Mucosa of rectum (tissue), 2 donors: ENCODE data around the gene UBR4.

ENCODE experiments used
- H3K27ac ChIP-seq, 2 donors: one replicate each; pipeline ENCODE4 v1.7.0; 2013; ENCODE audit warnings: inconsistent platforms in 2 of 2, low read depth in 2 of 2, low read length in 2 of 2
- H3K27me3 ChIP-seq, 2 donors: one replicate each; pipeline ENCODE4 v1.7.0; 2013; ENCODE audit warnings: low read length in 2 of 2; ENCODE audit not compliant: control insufficient read depth in 2 of 2, insufficient read depth in 2 of 2
- H3K36me3 ChIP-seq, 2 donors: one replicate each; pipeline ENCODE4 v1.7.0; 2013; ENCODE audit warnings: low read length in 2 of 2; ENCODE audit not compliant: control insufficient read depth in 2 of 2, insufficient read depth in 2 of 2
- H3K4me1 ChIP-seq, 2 donors: one replicate each; pipeline ENCODE4 v1.7.0; 2013; ENCODE audit warnings: low read length in 2 of 2, mild to moderate bottlenecking in 1 of 2; ENCODE audit not compliant: control insufficient read depth in 2 of 2, insufficient read depth in 2 of 2
- H3K4me3 ChIP-seq, 2 donors: one replicate each; pipeline ENCODE4 v1.7.0; 2013; ENCODE audit warnings: low read length in 2 of 2
- H3K9ac ChIP-seq, 2 donors: one replicate each; pipeline ENCODE4 v1.7.0; 2013; ENCODE audit warnings: low read length in 2 of 2, low read depth in 1 of 2, mild to moderate bottlenecking in 1 of 2
- H3K9me3 ChIP-seq, 2 donors: one replicate each; pipeline ENCODE4 v1.7.0; 2013; ENCODE audit warnings: low read length in 2 of 2; ENCODE audit not compliant: control insufficient read depth in 2 of 2
- donor health status: healthy.
- donor health status: Normal muscosa, but diverticular disease.

Gene UBR4

DNA sequence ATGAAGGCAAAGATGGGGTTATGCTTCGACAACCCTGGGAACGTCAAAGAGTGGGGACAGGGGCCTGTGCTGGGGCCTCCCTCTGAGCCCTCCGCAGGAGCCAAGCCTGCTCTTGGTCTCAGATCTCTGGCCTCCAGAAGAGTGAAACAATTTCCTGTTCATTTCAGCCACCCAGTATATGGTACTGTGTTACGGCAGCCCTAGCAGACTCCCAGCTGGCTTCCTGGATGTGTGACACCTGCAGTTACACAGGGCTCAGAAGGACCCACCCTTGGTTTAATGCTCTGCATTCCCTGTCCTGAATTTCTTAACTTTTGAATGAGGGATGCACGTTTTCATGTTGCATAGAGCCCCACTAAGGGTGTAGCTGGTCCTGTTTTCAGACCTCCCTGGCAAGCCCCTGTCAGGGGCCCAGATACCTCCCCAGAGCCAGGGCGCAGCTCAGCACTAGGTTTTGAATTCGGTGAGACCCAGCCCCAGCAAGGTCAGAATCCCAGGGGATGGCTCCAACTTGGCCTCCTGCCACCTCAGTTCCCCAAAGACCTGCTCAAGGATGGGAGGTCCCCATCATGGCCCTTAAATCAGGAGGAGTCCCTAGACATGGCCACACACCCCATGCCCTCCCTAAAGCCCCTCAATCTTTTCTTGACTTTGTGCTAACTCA lies 174.6 kb downstream of the UBR4 start:
- H3K9ac ChIP-seq: no peak overlapping the region

GRCh38 chr1:19034721-19035120 lies 175.3 kb downstream of the UBR4 start:
- no peak overlapping the region for H3K9ac ChIP-seq
- peaks cover 0 to 4% of the 10 kb centered on the region in 2 donors for H3K4me1 ChIP-seq
- H3K4me3 ChIP-seq: no peak overlapping the region
- H3K27ac ChIP-seq: no peak overlapping the region
- H3K36me3 ChIP-seq: no peaks in the 10 kb centered on the region
- no peaks in the 10 kb centered on the region for H3K9me3 ChIP-seq
- no peaks in the 10 kb centered on the region for H3K27me3 ChIP-seq

More for the DNA sequence above, 174.6 kb downstream of the UBR4 start:
- no peaks in the 10 kb centered on the region for H3K9me3 ChIP-seq
- H3K4me3 ChIP-seq: no peak overlapping the region
- peaks cover 0 to 4% of the 10 kb centered on the region in 2 donors for H3K4me1 ChIP-seq
- H3K27ac ChIP-seq: no peak overlapping the region
- no peaks in the 10 kb centered on the region for H3K27me3 ChIP-seq
- no peaks in the 10 kb centered on the region for H3K36me3 ChIP-seq

- Histone ChIP-seq H3K9me3 (no peaks in the 10 kb centered on the region), H3K36me3 (no peaks in the 10 kb centered on the region), H3K4me3 (no peak overlapping the region), H3K4me1 (peaks cover 0 to 4% of the 10 kb centered on the region in 2 donors), H3K9ac (no peak overlapping the region), H3K27me3 (peaks cover 0 to 1% of the 10 kb centered on the region in 2 donors), H3K27ac (no peak overlapping the region)
Observed at GRCh38 chr1:19033926-19034680, 176.0 kb downstream of the UBR4 start.

DNA sequence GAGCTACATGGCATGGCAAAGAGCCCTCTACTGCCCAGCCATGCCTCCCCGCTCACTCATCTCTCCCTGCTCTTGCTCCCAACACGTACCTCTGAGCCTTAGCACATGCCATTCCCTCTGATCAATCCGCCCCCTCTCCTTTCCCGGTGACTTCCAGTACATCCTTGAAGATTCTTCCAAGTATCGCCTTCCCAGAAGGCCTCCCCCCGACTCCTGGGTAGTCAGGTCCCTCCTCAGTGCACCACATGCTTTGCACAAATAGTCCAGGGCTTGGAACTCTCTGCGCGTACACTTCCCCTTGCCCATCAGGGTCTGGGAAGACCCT lies 176.6 kb downstream of the UBR4 start:
- peaks cover 0 to 4% of the 10 kb centered on the region in 2 donors for H3K4me1 ChIP-seq
- H3K27ac ChIP-seq: no peak overlapping the region
- H3K27me3 ChIP-seq: peaks cover 0 to 4% of the 10 kb centered on the region in 2 donors
- H3K4me3 ChIP-seq: no peak overlapping the region
- H3K9ac ChIP-seq: no peak overlapping the region
- H3K36me3 ChIP-seq: no peaks in the 10 kb centered on the region
- no peaks in the 10 kb centered on the region for H3K9me3 ChIP-seq

DNA sequence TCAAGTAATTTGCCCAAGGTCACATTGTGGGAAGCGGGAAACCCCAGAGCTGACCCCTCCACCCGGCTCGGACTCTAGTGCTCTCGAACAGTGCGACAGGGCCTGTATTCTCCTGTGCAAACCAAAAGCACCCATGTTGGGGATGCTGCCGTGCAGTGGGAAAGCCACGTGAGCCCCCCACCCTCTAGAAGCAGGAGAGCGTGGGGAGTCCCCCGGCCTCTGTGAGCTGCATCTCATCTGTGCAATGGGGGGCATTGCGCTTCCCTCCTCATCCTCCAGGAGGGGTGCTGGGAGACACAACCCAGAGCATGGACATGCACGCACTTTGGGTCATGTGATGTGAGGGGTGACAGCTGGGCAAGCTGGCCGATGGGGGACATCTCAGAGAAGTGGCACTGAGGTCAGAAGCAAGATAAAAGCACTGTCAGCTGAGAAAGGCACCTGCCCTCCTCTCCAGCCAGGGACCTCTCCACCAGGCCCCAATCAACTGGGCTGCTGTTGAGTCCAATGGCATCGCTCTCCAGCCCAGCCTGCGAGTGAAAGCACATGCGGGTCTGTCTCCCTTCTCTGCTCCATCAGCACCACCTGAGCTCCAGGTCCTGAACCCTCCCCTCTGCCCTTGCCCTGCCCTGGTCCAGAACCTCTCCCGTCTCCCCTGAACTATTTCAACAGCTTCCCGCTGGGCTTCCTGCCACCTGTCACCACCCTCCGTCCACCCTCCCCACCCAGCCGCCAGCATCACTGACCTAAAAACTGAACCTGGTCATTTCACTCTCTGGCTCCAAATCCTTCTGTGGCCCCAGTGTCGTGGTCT lies 177.2 kb downstream of the UBR4 start:
- Histone ChIP-seq H3K4me1 (peaks cover 0 to 4% of the 10 kb centered on the region in 2 donors), H3K27ac (no peak overlapping the region), H3K4me3 (no peak overlapping the region)

DNA sequence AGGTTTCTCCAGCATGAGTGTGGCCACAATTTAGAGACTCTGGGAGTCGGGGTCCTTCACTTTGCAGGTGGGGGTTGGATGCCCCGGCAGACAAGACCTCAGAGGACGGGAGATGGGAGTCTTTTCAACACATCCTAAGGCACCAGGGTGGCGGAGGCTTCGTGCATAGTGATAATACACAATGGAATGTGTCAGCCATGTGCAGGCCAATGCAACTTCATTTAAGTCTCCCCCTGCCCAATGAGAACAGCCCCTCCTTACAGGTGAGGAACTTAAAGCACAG lies 177.7 kb downstream of the UBR4 start:
- Histone ChIP-seq H3K9ac (no peak overlapping the region), H3K9me3 (no peaks in the 10 kb centered on the region), H3K4me3 (no peak overlapping the region), H3K4me1 (peaks cover 0 to 4% of the 10 kb centered on the region in 2 donors), H3K27ac (no peak overlapping the region), H3K36me3 (no peaks in the 10 kb centered on the region), H3K27me3 (peaks cover 0 to 4% of the 10 kb centered on the region in 2 donors)

More for the DNA sequence above, 177.2 kb downstream of the UBR4 start:
- Histone ChIP-seq H3K27me3 (peaks cover 0 to 4% of the 10 kb centered on the region in 2 donors), H3K36me3 (no peaks in the 10 kb centered on the region), H3K9me3 (no peaks in the 10 kb centered on the region), H3K9ac (no peak overlapping the region)

GRCh38 chr1:19029191-19030085 lies 180.6 kb downstream of the UBR4 start:
- H3K27ac ChIP-seq: no peak overlapping the region
- H3K36me3 ChIP-seq: no peaks in the 10 kb centered on the region
- peaks cover 0 to 4% of the 10 kb centered on the region in 2 donors for H3K27me3 ChIP-seq
- H3K4me1 ChIP-seq: no peaks in the 10 kb centered on the region
- H3K9ac ChIP-seq: no peak overlapping the region
- no peak overlapping the region for H3K4me3 ChIP-seq
- H3K9me3 ChIP-seq: no peaks in the 10 kb centered on the region

GRCh38 chr1:19028546-19029129 lies 181.4 kb downstream of the UBR4 start:
- Histone ChIP-seq H3K27ac (no peak overlapping the region), H3K9me3 (no peaks in the 10 kb centered on the region), H3K27me3 (peaks cover 0 to 4% of the 10 kb centered on the region in 2 donors), H3K36me3 (no peaks in the 10 kb centered on the region), H3K9ac (no peak overlapping the region), H3K4me1 (no peaks in the 10 kb centered on the region), H3K4me3 (no peak overlapping the region)

DNA sequence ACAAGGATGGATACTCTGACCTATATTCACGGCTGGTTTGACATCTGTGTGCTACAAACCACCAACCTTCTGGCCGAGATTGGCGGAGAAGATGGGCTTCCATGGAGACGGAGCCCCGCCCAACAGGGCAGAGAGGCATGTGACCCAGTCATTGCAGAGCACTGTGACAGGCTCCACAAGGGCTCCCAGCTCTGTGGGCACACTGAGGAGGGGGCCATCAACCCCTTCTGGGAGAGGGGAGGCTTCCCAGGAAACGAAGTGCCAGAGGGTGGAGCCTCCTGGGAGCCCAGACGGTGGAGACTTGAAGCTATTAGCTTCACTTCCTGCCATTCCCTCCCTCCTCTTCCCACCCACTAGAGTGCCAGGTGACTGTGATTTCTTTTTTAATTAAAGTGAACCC lies 182.0 kb downstream of the UBR4 start:
- Histone ChIP-seq H3K36me3 (no peaks in the 10 kb centered on the region), H3K27me3 (peaks cover 0 to 4% of the 10 kb centered on the region in 2 donors), H3K4me3 (peak overlapping the region in 1 of 2 donors; percentile 5), H3K9me3 (no peaks in the 10 kb centered on the region), H3K9ac (no peak overlapping the region), H3K27ac (no peak overlapping the region), H3K4me1 (no peaks in the 10 kb centered on the region)
